Measurements from ENCODE around the gene UGT1A1.
"Not testable (repeated sequence)": the region's sequence is repeated elsewhere in the genome, so short reads cannot be mapped to it uniquely, and the experiment has no call there.

The UGT1A1 gene

GRCh38 chr2:233747283-233747544 lies 12.9 kb upstream of the UGT1A1 start:
- TF ChIP-seq CTCF (IDR thresholded peaks at IDR 0.05; ENCODE audit: insufficient read depth, low read depth, low read length, missing control alignments): no peak
- DNase-seq (ENCODE audit: low read depth): no peak
- no peak overlapping the region for H3K4me3 ChIP-seq (ENCODE audit: low read length)

- H3K4me3 ChIP-seq (ENCODE audit: low read length); DNase-seq (ENCODE audit: low read depth): not testable (repeated sequence)
Measured at GRCh38 chr2:233750689-233751088, 9.4 kb upstream of the UGT1A1 start.

DNA sequence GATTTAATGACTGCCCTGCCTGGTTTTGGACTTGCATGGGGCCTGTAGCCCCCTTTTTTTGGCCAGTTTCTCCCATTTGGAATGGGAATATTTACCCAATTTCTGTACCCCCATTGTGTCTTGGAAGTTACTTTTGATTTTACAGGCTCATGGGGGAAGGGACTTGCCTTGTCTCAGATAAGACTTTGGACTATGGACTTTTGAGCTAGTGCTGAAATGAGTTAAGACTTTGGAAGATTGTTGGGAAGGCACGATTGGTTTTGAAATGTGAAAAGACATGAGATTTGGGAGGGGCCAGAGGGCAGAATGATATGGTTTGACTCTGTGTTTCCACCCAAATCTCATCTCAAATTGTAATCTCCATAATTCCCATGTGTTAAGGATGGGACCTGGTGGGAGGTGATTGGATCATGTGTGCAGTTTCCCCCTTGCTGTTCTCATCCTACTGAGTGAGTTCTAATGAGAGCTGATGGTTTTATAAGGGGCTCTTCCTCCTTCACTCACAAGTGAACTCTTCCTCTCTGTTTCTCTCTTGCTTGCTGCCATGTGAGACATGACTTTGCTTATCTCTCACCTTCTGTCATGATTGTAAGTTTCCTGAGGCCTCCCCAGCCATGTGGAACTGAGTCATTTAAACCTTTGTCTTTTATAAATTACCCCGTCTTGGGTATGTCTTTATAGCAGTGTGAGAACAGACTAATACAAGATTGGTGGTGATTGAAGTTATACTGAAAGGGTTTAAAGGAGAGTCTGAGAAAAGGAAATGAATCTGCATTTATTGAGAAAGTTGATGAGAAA lies 8.7 kb upstream of the UGT1A1 start:
- DNase-seq (ENCODE audit: low read depth); H3K4me3 ChIP-seq (ENCODE audit: low read length): not testable (repeated sequence)

- H3K4me3 ChIP-seq (ENCODE audit: low read length): no peak overlapping the region
- no peak for TF ChIP-seq CTCF (IDR thresholded peaks at IDR 0.05; ENCODE audit: insufficient read depth, low read depth, low read length, missing control alignments)
- DNase-seq (ENCODE audit: low read depth): no peak
Measured at GRCh38 chr2:233754872-233755611, 5.0 kb upstream of the UGT1A1 start.

- DNase-seq (ENCODE audit: low read depth): no peak
- TF ChIP-seq CTCF (IDR thresholded peaks at IDR 0.05; ENCODE audit: insufficient read depth, low read depth, low read length, missing control alignments): no peak
- no peak overlapping the region for H3K4me3 ChIP-seq (ENCODE audit: low read length)
Measured at GRCh38 chr2:233756429-233757081, 3.5 kb upstream of the UGT1A1 start.

GRCh38 chr2:233758141-233758540 lies 1.9 kb upstream of the UGT1A1 start:
- no peak for TF ChIP-seq CTCF (IDR thresholded peaks at IDR 0.05; ENCODE audit: insufficient read depth, low read depth, low read length, missing control alignments)
- DNase-seq (ENCODE audit: low read depth): no peak

DNA sequence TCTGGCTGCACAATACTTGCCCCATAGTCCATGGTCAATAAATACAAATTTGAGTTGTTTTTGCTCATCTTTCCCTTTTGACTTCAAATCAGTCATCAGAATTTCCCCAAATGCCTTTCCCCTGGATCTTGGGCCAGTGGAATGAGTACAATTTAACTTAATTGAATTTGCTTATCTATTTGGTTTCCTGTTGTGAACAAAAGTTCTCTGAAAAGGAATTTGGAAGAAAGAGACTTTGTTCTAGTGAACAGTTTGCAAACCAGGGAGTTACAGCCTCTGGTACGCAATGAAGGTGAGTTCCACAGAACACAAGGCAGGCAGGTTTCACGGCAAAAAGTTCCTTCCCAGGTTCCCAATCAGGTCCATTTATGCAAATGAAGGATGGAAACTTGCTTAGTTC lies 1.2 kb upstream of the UGT1A1 start:
- no peak for TF ChIP-seq CTCF (IDR thresholded peaks at IDR 0.05; ENCODE audit: insufficient read depth, low read depth, low read length, missing control alignments)
- H3K4me3 ChIP-seq (ENCODE audit: low read length): no peak overlapping the region

More at GRCh38 chr2:233758141-233758540, 1.9 kb upstream of the UGT1A1 start:
- no peak overlapping the region for H3K4me3 ChIP-seq (ENCODE audit: low read length)

More for the DNA sequence above, 1.2 kb upstream of the UGT1A1 start:
- DNase-seq (ENCODE audit: low read depth): no peak
